ENCODE measurements around the gene SLC30A7.
"Not testable (repeated sequence)": the region's sequence is repeated elsewhere in the genome, so short reads cannot be mapped to it uniquely, and the experiment has no call there.

The SLC30A7 gene

DNA sequence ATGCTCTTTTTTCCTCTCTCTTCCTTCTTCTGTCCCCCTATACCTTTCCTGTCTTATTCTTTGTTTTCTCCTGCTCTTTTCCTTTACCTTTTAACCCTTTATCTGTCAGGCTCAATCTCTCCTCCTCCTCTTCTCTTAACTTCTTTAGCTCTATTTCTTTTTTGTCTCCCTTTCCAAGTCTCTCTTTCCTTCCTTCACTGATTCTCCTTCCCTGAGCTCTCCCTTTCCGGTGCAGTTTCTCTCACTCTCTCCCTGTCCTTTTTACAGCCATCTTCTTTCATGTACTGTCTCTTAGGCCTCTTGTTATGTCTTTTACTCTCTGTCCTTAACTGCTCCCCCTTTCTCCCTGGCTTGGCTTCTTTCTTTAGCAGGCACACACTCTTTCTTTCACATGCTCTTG, 12.0 kb downstream of the SLC30A7 start:
- peaks cover 0 to 6% of the 10 kb centered on the region in 2 donors for H3K9me3 Mint-ChIP-seq
- H3K27me3 Mint-ChIP-seq, result no peaks in the 10 kb centered on the region
- H3K27ac Mint-ChIP-seq, result no peak overlapping the region
- ATAC-seq, result no peak
- DNase-seq, result no peak
- peaks cover 36% of the 10 kb centered on the region for H3K4me1 Mint-ChIP-seq
- no peak overlapping the region for H3K4me3 Mint-ChIP-seq

DNA sequence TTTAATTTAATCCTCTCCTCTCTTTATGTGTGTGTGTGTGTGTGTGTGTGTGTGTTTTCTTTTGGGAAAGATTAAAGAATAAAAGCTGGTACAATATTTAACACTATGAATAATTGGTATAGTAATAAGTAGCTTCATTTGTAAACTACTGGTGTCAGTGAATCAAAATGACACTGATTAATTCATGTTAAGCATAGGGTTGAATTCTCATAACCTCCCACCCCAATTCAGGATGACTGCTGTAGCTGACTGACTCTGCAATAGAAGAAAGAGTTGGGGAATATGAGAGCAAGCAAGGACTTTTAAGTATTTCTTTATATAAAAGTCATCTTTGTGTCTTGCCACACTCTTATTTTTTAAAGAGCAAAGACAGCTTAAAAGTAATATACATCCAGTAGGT, 13.1 kb downstream of the SLC30A7 start:
- Mint-ChIP-seq H3K27me3 (no peaks in the 10 kb centered on the region), H3K4me3 (no peak overlapping the region), H3K27ac (no peak overlapping the region), H3K4me1 (peaks cover 35% of the 10 kb centered on the region), H3K9me3 (peaks cover 0 to 6% of the 10 kb centered on the region in 2 donors)
- DNase-seq (no peak), ATAC-seq (no peak)

- Mint-ChIP-seq H3K9me3 (no peaks in the 10 kb centered on the region), H3K27me3 (no peaks in the 10 kb centered on the region), H3K4me3 (no peak overlapping the region), H3K27ac (no peak overlapping the region), H3K4me1 (peaks cover 24% of the 10 kb centered on the region)
- DNase-seq (no peak), ATAC-seq (no peak)
These were observed 16.1 kb downstream of the SLC30A7 start for GRCh38 chr1:100912019-100912418.

DNA sequence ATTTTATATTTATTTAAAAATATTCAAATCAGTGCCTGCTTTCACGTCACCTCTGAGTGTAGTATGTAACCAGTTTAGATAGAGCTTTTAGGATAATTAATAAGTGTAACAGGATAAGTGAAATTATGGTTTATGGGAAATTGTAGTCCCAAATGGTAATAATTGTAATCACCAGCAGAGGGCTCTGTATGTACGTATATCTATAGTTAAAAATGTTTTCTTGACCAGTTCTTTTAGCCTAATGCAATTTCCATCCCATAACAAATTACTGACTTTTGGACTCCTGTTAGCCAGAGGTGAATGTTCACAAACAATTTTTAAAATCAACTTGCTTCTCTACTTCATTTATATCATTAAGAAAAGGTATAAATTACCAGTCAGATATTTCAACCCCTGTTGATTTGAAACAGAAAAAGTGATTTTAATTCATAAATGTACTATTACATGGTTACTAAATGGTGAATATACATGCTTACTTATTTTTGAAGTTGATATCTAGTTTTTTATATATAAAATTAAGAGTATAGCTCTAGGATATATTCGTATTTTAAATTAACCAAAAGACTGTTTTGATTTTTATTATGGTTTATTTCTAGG, 25.3 kb downstream of the SLC30A7 start:
- H3K4me1 Mint-ChIP-seq, result peaks cover 38% of the 10 kb centered on the region
- ATAC-seq (no peak), DNase-seq (no peak)
- H3K4me3 Mint-ChIP-seq, result no peak overlapping the region
- no peaks in the 10 kb centered on the region for H3K27me3 Mint-ChIP-seq
- no peak overlapping the region for H3K27ac Mint-ChIP-seq
- peaks cover 7 to 8% of the 10 kb centered on the region in 2 donors for H3K9me3 Mint-ChIP-seq

GRCh38 chr1:100924212-100924611, 28.3 kb downstream of the SLC30A7 start:
- DNase-seq (no peak), ATAC-seq (no peak)
- Mint-ChIP-seq H3K27ac (no peak overlapping the region), H3K9me3 (peaks cover 7 to 8% of the 10 kb centered on the region in 2 donors), H3K4me3 (no peak overlapping the region), H3K4me1 (peaks cover 31% of the 10 kb centered on the region), H3K27me3 (no peaks in the 10 kb centered on the region)

DNA sequence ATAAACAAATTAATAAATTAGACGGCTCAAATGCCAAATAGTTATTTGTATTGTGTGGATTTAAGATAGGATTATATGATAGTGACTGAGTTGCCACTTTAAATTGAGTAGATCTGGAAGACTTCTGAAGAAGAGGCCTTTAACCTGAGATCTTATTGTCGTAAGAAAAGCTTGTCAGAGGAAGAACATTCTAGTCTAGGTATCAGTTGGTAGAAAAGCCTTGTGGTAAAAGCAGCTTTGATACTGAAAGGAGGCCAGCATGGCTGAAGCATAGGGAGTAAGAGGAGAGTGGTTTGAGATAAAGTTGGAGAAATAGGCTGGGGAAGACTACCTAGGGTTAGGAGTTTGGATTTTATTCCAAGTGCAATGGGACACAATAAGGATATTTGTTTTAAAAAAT, 29.1 kb downstream of the SLC30A7 start:
- no peak for ATAC-seq
- Mint-ChIP-seq H3K27me3 (no peaks in the 10 kb centered on the region), H3K9me3 (peaks cover 7 to 8% of the 10 kb centered on the region in 2 donors), H3K4me1 (peaks cover 35% of the 10 kb centered on the region), H3K4me3 (no peak overlapping the region), H3K27ac (no peak overlapping the region)
- DNase-seq, result no peak

DNA sequence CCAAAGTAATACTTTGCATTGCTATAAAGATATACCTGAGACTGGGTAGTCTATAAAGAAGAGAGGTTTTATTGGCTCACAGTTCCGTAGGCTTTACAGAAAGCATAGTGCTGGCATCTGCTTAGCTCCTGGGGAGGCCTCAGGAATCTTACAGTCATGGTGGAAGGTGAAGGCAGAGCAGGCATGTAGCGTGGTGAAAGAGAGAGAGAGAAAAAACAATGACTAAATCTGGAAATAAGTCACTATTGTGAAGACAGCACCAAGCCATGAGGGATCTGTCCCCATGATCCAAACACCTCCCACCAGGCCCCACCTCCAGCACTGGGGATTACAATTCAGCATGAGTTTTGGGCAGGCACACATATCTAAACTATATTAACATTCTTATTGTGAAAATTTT, 30.4 kb downstream of the SLC30A7 start:
- Mint-ChIP-seq H3K9me3 (peaks cover 7 to 8% of the 10 kb centered on the region in 2 donors), H3K4me1 (peaks cover 42% of the 10 kb centered on the region), H3K4me3 (no peak overlapping the region), H3K27me3 (no peaks in the 10 kb centered on the region), H3K27ac (peak overlapping the region in 1 of 2 donors; percentile 21)
- ATAC-seq (no peak), DNase-seq (no peak)

- H3K4me1 Mint-ChIP-seq, result peaks cover 42% of the 10 kb centered on the region
- no peaks in the 10 kb centered on the region for H3K27me3 Mint-ChIP-seq
- H3K9me3 Mint-ChIP-seq, result peaks cover 7 to 8% of the 10 kb centered on the region in 2 donors
- H3K4me3 Mint-ChIP-seq, result no peak overlapping the region
- no peak overlapping the region for H3K27ac Mint-ChIP-seq
- DNase-seq, result peak; percentile 41 to 54
- peak; percentile 91 for ATAC-seq
These were observed 31.4 kb downstream of the SLC30A7 start for GRCh38 chr1:100927276-100927675.

- Mint-ChIP-seq H3K4me3 (no peak overlapping the region), H3K4me1 (peaks cover 42% of the 10 kb centered on the region), H3K27ac (no peak overlapping the region), H3K9me3 (peaks cover 7 to 8% of the 10 kb centered on the region in 2 donors), H3K27me3 (no peaks in the 10 kb centered on the region)
- DNase-seq, result no peak
- peak; percentile 34 for ATAC-seq
These were observed 32.2 kb downstream of the SLC30A7 start for GRCh38 chr1:100928128-100928527.

DNA sequence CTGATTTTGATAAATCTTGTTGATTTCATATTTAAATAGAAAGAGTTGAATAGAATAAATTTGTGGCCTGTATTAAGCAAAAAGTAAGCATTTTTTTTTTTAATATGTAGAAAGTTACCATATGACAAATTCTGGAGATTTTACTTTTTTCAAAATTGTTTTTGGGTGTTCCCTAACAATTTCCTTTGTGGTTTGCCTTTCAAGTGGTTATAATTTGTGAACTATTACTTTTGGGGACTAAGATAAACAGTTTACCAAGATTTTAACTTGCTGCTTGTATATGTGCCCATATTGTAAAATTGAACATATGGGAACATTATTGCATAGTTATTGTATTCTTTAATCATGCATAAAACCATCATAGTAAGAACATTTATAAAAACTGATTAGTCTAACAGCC, 34.6 kb downstream of the SLC30A7 start:
- H3K27me3 Mint-ChIP-seq, result no peaks in the 10 kb centered on the region
- H3K4me1 Mint-ChIP-seq, result peaks cover 37% of the 10 kb centered on the region
- DNase-seq, result no peak
- peaks cover 1 to 8% of the 10 kb centered on the region in 2 donors for H3K9me3 Mint-ChIP-seq
- no peak overlapping the region for H3K27ac Mint-ChIP-seq
- no peak overlapping the region for H3K4me3 Mint-ChIP-seq
- no peak for ATAC-seq

GRCh38 chr1:100931716-100932115, 35.8 kb downstream of the SLC30A7 start:
- no peaks in the 10 kb centered on the region for H3K27me3 Mint-ChIP-seq
- peaks cover 44% of the 10 kb centered on the region for H3K4me1 Mint-ChIP-seq
- peaks cover 0 to 6% of the 10 kb centered on the region in 2 donors for H3K9me3 Mint-ChIP-seq
- DNase-seq (no peak), ATAC-seq (no peak)
- no peak overlapping the region for H3K27ac Mint-ChIP-seq
- no peak overlapping the region for H3K4me3 Mint-ChIP-seq

DNA sequence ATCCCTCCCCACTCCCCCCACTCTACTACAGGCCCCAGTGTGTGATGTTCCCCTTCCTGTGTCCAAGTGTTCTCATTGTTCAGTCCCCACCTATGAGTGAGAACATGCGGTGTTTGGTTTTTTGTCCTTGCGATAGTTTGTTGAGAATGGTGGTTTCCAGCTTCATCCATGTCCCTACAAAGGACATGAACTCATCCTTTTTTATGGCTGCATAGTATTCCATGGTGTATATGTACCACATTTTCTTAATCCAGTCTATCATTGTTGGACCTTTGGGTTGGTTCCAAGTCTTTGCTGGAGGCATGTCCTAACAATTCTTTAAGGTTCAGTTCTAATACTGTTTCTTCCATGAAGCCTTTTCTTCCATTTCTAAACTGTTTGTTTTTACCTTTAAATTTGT, 37.7 kb downstream of the SLC30A7 start:
- not testable (repeated sequence) for ATAC-seq, H3K27ac Mint-ChIP-seq, H3K9me3 Mint-ChIP-seq, H3K4me3 Mint-ChIP-seq, DNase-seq, H3K27me3 Mint-ChIP-seq
- peaks cover 51% of the 10 kb centered on the region for H3K4me1 Mint-ChIP-seq

GRCh38 chr1:100936194-100936967, 40.5 kb downstream of the SLC30A7 start:
- H3K27me3 Mint-ChIP-seq, result no peaks in the 10 kb centered on the region
- no peak overlapping the region for H3K4me3 Mint-ChIP-seq
- peaks cover 0 to 6% of the 10 kb centered on the region in 2 donors for H3K9me3 Mint-ChIP-seq
- DNase-seq (no peak), ATAC-seq (peak; percentile 55)
- H3K4me1 Mint-ChIP-seq, result peaks cover 40% of the 10 kb centered on the region
- peak overlapping the region in 1 of 2 donors; percentile 20 for H3K27ac Mint-ChIP-seq

- peak; percentile 59 to 83 for DNase-seq
- peak overlapping the region; percentile 78 to 98 for H3K27ac Mint-ChIP-seq
- peak; percentile 94 for ATAC-seq
- H3K4me3 Mint-ChIP-seq, result peak overlapping the region; percentile 60
- H3K4me1 Mint-ChIP-seq, result peaks cover 55% of the 10 kb centered on the region
- H3K27me3 Mint-ChIP-seq, result no peaks in the 10 kb centered on the region
- no peaks in the 10 kb centered on the region for H3K9me3 Mint-ChIP-seq
These were observed 45.2 kb downstream of the SLC30A7 start for GRCh38 chr1:100941098-100941527.

GRCh38 chr1:100941580-100942216, 45.8 kb downstream of the SLC30A7 start:
- peak; percentile 59 for ATAC-seq
- Mint-ChIP-seq H3K27me3 (no peaks in the 10 kb centered on the region), H3K9me3 (peaks cover 1 to 4% of the 10 kb centered on the region in 2 donors), H3K4me3 (peak overlapping the region; percentile 60), H3K27ac (peak overlapping the region; percentile 86 to 98), H3K4me1 (peaks cover 53% of the 10 kb centered on the region)
- peak in 1 of 2 donors; percentile 17 for DNase-seq
